Activated T-cell treated with anti-CD3 and anti-CD28 coated beads for 48 hours (primary cell): ENCODE measurements around the gene BMP7.
"Not testable (repeated sequence)": the region's sequence is repeated elsewhere in the genome, so short reads cannot be mapped to it uniquely, and the experiment has no call there.

Experiments used
- DNase-seq: peaks from one replicate; pipeline ENCODE4 v3.0.0-alpha.2; 2020; ENCODE audit warnings: low read depth

BMP7 gene

GRCh38 chr20:57249073-57249472 is 17.4 kb downstream of the BMP7 start:
- DNase-seq, result no peak

DNA sequence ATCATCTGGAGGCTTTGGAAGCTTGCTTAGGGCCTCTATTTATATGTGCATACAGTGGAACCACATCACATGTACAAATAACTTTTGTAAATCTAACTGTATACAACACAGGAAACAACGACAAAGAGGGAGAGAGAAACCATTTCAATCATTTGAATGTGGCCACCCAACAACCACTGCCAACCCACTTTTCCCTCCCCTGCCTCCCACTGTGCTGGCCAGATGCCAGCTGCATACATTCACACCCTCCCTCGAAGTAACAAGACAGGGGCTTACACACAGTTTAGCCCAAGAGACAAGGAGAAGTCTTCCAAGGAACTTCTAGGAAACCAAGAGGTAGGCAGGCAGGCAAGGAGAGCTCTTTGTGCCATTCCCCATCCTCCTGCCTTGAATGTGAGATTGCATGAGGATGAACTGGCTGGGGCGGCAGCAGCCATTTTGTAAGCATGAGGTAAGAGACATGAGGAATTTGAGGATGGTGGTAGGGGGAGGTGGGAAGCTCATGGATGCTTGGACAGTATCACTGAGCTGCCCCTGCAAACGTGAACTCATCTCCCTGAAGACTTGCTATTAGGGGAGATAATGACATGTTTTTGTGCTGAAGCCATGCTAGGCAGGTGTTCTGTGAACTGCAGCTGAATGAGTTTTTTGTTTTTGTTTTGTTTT is 18.2 kb downstream of the BMP7 start:
- DNase-seq, result no peak

- no peak for DNase-seq
Measured at GRCh38 chr20:57247292-57247965, 19.0 kb downstream of the BMP7 start.

DNA sequence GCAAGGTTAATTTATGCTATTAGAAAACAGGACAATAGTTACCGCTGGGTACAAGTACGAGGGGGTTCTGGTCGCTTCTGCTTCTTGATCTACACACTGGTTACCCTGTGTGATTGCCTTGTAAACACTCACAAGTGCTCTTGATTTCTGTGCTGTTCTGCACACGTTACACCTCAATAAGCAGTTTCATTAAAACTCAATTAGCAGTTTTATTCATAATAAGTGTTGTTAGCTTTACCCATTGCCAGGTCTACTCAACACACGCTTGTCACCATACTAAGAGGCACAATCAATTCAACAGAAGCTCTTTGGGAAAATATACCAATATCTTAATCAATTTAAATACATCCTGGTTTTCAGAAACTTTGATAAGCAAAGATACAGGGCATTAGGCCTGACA is 20.4 kb downstream of the BMP7 start:
- DNase-seq, result no peak

GRCh38 chr20:57244627-57245214 is 21.7 kb downstream of the BMP7 start:
- DNase-seq, result no peak

DNA sequence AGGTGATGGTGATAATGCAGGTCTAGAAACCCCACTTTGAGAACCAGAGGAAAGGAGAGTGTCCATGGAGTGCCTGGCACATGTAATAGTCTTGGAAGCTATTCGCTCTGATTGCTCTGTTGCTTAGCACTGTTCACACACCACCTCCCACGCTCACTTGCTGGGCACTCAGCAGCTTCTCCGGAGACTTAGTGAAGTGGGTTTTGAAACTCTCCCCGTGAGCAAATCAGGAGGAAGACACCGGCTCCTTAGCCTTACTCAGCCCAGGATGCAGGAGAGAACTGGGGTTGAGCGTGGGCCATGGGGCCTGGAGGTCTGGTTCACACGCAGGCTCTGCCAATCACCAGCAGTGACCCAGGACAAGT is 22.2 kb downstream of the BMP7 start:
- no peak for DNase-seq

DNA sequence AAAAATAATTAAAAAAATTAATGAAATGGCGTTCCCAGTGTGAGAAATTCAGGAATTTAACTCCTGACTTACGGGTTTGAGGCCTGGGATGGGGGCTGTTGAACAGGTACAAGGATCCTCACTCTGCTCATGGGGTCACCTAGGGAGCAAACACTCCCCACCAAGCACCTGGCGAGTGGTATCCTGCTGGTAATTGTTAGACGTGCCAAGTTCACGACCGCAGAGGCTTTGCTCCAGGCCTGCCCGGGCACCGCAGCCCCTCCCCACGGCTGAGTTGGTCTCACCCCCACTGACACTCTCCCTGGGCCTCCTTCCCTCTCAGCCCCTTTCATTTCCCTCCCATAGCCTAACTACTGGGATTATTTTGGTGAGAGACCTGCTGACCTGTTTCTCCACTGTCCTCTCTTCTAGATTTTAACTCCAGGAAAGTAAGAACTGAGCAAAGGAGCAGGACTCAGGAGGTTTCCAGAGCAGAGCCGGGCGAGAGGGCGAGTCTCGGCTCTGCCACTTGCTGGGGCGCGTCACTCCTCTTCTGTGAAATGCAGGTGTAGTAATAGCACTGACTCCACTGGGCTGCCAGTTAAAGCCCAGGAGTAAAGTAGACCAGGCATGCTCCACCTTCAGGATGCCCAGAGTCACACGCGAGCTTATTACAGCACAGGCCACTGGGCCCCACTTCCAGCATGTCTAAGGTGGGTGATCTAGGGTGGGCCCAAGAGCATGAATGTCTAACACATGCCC is 22.8 kb downstream of the BMP7 start:
- no peak for DNase-seq

- DNase-seq, result no peak
Measured at GRCh38 chr20:57242414-57242813, 24.0 kb downstream of the BMP7 start.

- no peak for DNase-seq
Measured at GRCh38 chr20:57241363-57241991, 25.0 kb downstream of the BMP7 start.

GRCh38 chr20:57240581-57241362 is 25.7 kb downstream of the BMP7 start:
- DNase-seq, result no peak

- DNase-seq, result not testable (repeated sequence)
Measured at GRCh38 chr20:57239725-57240124, 26.7 kb downstream of the BMP7 start.

DNA sequence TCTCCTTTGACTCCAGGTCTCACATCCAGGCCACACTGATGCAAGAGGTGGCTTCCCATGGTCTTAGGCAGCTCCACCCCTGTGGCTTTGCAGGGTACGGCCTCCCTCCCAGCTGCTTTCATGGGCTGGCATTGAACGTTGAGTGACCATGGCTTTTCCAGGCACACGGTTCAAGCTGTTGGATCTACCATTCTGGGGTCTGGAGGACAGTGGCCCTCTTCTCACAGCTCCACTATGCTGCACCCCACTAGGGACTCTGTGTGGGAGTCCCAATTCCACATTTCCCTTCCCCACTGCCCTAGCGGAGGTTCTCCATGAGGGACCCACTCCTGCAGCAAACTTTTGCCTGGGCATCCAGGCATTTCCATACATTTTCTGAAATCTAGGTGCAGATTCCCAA is 27.1 kb downstream of the BMP7 start:
- DNase-seq, result not testable (repeated sequence)

DNA sequence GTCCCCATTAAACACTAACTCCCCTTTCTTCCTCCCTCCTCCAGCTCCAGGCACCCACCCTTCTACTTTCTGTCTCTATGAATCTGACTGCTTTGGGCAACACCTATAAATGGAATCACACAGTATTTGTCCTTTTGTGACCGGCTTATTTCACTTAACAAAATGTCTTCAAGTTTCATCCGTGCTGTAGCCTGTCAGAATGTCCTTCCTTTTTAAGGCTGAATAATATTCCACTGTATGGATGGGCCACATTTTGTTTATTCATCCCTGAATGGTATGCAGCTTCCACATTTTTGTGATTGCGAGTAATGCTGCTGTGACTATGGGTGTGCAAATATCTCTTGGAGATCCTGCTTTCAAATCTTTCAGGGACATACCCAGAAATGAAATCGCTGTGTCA is 28.4 kb downstream of the BMP7 start:
- no peak for DNase-seq

DNA sequence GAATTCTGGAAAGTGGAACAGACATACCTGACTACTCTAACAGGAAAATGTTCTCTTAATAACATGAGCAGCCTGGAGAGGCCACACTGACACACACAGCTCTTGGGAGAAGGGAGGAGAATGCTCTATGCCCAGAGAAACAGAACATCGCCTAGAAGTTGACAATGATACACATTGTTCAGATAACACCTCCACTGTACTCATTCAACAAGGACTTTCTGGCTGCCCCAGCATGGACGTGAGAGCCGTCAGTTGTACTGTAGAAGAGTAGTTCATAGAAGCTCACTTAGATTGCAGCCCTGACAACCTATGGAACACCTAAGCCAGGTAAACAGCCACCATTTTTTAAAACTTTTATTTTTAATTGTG is 28.9 kb downstream of the BMP7 start:
- no peak for DNase-seq

- no peak for DNase-seq
Measured at GRCh38 chr20:57236813-57237584, 29.4 kb downstream of the BMP7 start.

DNA sequence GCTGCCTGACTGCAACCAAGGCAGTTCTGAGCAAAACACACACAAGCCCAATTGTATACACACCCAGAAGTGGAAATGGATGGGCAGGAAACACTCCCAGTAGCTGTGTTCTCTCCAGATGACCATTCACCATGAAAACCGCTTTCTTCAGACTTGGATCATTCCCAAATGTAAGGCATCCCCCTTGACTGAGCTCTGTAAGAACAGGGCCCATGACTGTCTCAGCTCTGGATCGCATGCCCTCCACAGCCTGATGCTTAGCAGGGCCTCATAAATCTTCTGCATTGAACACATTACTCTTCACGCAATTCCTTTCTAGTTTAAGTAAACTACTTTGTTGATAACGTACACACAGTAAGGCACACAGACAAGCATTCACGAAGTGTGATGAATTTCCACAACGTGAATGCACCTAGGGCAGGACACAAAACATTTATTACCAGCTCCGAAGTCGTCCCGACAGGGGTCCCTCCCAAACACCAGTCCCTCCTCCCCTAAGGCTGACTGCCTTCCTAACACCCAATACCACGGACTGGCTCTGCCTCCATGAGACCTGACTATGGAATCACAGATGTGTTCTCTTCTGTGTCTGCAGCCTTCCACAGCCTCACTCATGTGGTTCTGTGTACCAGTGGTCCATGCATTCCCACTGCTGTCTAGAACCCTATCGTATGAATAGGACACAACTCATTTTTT is 31.7 kb downstream of the BMP7 start:
- DNase-seq, result no peak

DNA sequence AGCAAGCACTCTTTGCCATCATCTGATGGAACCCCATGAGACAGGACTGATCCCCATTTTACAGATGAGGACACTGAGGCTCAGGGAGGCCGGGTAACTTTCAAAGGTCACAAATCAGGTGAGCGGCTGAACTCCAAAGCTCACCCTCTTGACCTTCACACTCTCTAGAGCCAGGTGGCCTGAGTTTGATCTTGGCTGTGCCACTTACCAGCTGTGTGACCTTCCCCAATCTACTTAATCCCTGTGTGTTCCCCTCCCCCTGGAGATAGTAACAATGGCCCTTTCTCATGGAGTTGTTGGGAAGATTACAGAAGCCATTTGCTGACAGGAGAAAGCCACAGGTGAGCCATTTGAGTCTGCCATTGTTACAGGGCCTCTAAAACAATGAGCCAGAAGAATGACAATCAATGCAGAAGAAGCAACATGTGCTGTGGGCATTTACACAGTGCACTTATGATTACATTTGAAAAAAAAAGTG is 34.5 kb downstream of the BMP7 start:
- DNase-seq, result no peak

DNA sequence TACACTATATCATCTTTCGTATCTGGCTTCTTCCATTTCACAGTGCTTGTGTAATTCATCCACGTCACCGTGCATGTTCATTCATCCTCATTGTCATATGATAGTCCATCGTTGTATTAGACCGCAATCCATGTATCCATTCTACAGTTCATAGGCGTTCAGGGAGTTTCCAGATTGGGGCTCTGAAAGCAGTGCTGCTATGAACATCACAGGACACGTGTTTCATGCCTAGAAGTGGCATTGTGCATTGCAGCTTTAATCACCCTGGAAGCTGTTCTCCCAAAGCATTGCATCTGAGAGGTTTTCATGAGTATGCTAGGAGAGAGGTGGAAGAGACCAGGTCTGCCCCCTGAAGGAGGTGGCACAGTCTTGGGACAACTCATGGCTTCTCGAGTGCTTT is 35.3 kb downstream of the BMP7 start:
- no peak for DNase-seq

GRCh38 chr20:57230247-57230646 is 36.2 kb downstream of the BMP7 start:
- DNase-seq, result no peak

DNA sequence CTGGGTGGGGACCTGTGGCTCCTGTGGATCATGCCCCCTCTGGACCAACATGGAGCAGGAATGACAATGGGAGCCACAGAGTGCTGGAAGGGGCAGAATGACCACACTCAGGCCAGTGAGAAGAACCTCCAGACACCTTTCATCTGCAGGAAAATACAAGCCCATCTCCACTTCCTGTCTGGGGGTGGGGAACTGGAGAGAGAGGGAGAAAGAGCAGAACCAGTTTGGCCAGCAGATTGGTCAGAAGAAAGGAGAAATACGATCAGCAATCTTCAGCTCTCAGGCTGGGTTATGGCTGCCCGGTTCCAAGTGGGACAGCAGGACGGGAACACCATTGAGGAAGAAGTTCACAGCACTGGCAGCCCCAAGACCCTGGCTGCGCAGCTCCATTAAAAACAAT is 37.0 kb downstream of the BMP7 start:
- DNase-seq, result no peak
